Activated naive CD4-positive, alpha-beta T cell treated with anti-CD3 and anti-CD28 coated beads for 36 hours (primary cell): ENCODE data around the gene RINL. TPM values are rescaled to one million over a fixed set of nuclear protein-coding genes. Genes with fewer than 3 reads are reported as not detected.
A peak's percentile ranks its signal among the peaks of the same experiment; 100 is the strongest.
"Not testable (repeated sequence)": the region's sequence is repeated elsewhere in the genome, so short reads cannot be mapped to it uniquely, and the experiment has no call there.

Experiments
- CTCF ChIA-PET: fragments of 350-600 bp; sonication (Branson Sonifier 250); formaldehyde crosslinking; loops from one replicate; lab custom pipeline; 2021; ENCODE audit warnings: antibody characterized with exemption; lab: Charles Lee
- DNase-seq: peaks from one replicate; pipeline ENCODE4 v3.0.0-alpha.2; 2020
- H3K27ac Mint-ChIP-seq: one replicate; pipeline ENCODE4 v1.8.0; 2021; ENCODE audit warnings: mild to moderate bottlenecking, mixed read lengths
- H3K27me3 Mint-ChIP-seq: one replicate; pipeline ENCODE4 v1.8.0; 2021; ENCODE audit warnings: low read depth, mixed read lengths
- H3K36me3 Mint-ChIP-seq: one replicate; pipeline ENCODE4 v1.8.0; 2021; ENCODE audit warnings: low read depth, mixed read lengths
- H3K4me1 Mint-ChIP-seq: one replicate; pipeline ENCODE4 v1.8.0; 2021; ENCODE audit warnings: low read depth, mixed read lengths
- H3K4me3 Mint-ChIP-seq: one replicate; pipeline ENCODE4 v1.8.0; 2021; ENCODE audit warnings: mild to moderate bottlenecking, moderate library complexity, mixed read lengths
- H3K9me3 Mint-ChIP-seq: one replicate; pipeline ENCODE4 v1.8.0; 2021; ENCODE audit warnings: mixed read lengths
- intact Hi-C: fragments of 100-400 bp; cut with micrococcal nuclease; formaldehyde crosslinking; loops from one replicate; pipeline ENCODE4 v1.15.1; 2023
- total RNA-seq, 2 experiments: library from RNA; stranded (reverse); gene quantifications; one replicate each; pipeline ENCODE4 v1.2.3, GENCODE V29; 2021

RINL gene
- total RNA-seq, 2 experiments from 2014 or later = 107 to 117 TPM

DNA sequence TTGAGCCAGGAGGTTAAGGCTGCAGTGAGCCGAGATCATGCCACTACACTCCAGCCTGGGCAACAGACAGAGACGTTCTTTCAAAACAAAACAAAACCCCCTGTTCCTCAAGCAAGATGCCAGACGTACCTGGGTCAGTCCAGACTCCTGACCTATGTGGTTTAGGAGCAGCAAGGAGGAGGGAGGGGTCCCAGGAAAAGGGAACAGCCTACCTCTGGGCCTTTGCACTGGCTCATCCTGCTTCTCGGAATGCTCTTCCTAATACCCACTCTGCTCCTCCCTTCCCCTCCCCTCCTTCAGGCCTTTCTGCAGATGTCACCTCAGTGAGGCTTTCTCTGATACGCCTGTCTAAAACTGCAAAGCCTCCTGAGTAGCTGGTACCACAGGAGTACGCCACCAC is 9.5 kb downstream of the RINL start:
- Mint-ChIP-seq H3K9me3 (no peaks in the 10 kb centered on the region), H3K4me3 (peak overlapping the region; percentile 89), H3K36me3 (peaks cover 54% of the 10 kb centered on the region), H3K27ac (peak overlapping the region; percentile 89), H3K4me1 (peaks cover 49% of the 10 kb centered on the region), H3K27me3 (no peaks in the 10 kb centered on the region)
- intact Hi-C loops = no loop called here
- CTCF ChIA-PET = interaction anchor here (0.6 to 2.0 kb wide), 11 partner anchors 8 to 143 kb away, joined by 3 to 13 read pairs (median 5); partner anchors contain the start of genes NFKBIB, RINL and SIRT2
- DNase-seq = no peak

- Mint-ChIP-seq H3K27ac (no peak overlapping the region), H3K4me1 (peaks cover 49% of the 10 kb centered on the region), H3K27me3 (no peaks in the 10 kb centered on the region), H3K4me3 (no peak overlapping the region), H3K36me3 (peaks cover 48% of the 10 kb centered on the region), H3K9me3 (no peaks in the 10 kb centered on the region)
- intact Hi-C loops = no loop called here
- CTCF ChIA-PET = interaction anchor here (1.3 to 1.4 kb wide), 2 partner anchors 15 to 21 kb away, joined by 4 to 5 read pairs; no protein-coding TSS in a partner anchor
- DNase-seq = no peak
Measured at GRCh38 chr19:38867171-38867780, 10.8 kb downstream of the RINL start.

DNA sequence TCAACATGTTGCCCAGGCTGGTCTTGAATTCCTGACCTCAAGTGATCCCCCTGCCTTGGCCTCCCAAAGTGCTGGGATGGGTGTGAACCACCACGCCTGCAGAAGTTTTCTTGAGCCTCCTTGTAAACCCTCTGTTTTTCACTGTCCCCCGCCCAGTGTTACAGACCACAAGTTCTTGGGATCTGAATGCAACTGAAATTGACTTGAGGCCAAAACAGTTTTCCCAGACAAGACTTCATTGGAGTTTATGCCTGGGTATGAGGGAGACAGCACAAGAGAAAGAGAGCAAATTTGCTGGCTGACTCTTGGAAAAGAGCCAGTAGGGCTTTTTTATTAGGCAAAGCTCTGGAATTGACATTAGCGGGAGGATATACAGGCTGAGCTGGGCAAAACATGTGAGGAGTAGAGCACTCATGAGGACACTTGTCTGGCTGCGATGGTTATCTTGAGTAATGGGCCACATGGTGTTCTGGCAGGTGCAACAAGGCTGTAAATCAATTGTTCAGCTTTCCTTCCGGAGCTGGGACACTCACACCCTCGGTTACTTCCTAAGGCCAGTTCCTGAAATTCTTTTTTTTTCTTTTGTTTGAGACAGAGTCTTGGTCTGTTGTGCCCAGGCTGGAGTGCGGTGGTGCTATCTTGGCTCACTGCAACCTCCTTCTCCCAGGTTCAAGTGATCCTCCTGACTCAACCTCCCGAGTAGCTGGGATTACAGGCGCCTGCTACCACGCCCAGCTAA is 15.6 kb downstream of the RINL start:
- DNase-seq = no peak
- Mint-ChIP-seq H3K27me3 (no peaks in the 10 kb centered on the region), H3K9me3 (no peaks in the 10 kb centered on the region), H3K4me3 (no peak overlapping the region), H3K4me1 (peaks cover 37% of the 10 kb centered on the region), H3K27ac (no peak overlapping the region), H3K36me3 (peaks cover 16% of the 10 kb centered on the region)
- CTCF ChIA-PET = interaction anchor here (2.2 to 4.0 kb wide), 2 partner anchors 10 to 24 kb away, joined by 9 to 19 read pairs; no protein-coding TSS in a partner anchor
- intact Hi-C loops = no loop called here

DNA sequence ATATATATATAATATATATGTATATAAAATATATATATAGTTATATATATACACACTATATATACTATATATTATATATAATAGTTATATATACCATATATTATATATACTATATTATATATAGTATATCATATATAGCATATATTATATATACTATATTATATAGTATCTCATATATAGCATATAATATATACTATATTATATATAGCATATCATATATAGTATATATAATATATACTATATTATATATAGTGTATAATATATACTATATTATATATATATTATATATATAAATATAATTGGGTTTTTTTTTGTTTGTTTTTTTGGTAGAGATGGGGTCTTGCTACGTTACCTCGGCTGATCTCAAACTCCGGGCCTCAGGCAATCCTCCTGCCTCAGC is 16.7 kb downstream of the RINL start:
- H3K9me3 Mint-ChIP-seq = peaks cover 2% of the 10 kb centered on the region
- no peaks in the 10 kb centered on the region for H3K27me3 Mint-ChIP-seq
- H3K4me1 Mint-ChIP-seq = peaks cover 42% of the 10 kb centered on the region
- intact Hi-C loops = no loop called here
- no peak overlapping the region for H3K27ac Mint-ChIP-seq
- H3K36me3 Mint-ChIP-seq = peaks cover 14% of the 10 kb centered on the region
- H3K4me3 Mint-ChIP-seq = no peak overlapping the region
- no peak for DNase-seq
- CTCF ChIA-PET = interaction anchor here (0.6 to 4.0 kb wide), 4 partner anchors 8 to 467 kb away, joined by 3 to 19 read pairs (median 5); no protein-coding TSS in a partner anchor

DNA sequence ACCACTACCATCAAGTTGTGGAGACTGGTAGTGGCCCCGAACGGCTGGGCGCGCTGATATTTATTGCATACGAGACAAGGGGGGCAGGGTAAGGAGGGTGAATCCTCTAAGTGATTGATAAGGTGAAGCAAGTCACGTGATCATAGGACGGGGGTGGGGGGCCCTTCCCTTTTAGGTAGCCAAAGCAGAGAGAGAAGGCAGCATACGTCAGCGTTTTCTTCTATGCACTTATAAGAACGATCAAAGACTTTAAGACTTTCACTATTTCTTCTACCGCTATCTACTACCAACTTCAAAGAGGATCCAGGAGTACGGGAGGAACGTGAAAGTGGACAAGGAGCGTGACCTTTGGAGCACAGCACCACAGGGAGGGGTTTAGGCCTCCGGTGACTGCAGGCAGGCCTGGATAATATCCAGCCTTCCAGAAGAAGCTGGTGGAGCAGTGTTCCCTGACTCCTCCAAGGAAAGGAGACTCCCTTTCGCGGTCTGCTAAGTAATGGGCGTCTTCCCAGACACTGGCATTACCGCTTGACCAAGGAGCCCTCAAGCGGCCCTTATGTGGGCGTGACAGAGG is 18.4 kb downstream of the RINL start:
- H3K4me1 Mint-ChIP-seq = peaks cover 27% of the 10 kb centered on the region
- CTCF ChIA-PET, H3K9me3 Mint-ChIP-seq, H3K27me3 Mint-ChIP-seq, H3K27ac Mint-ChIP-seq, DNase-seq, H3K36me3 Mint-ChIP-seq, H3K4me3 Mint-ChIP-seq: not testable (repeated sequence)
- intact Hi-C loops = loop anchor here (10.0 kb wide), 1 partner anchor 485 kb away; the partner anchor contains the start of gene PSMD8

DNA sequence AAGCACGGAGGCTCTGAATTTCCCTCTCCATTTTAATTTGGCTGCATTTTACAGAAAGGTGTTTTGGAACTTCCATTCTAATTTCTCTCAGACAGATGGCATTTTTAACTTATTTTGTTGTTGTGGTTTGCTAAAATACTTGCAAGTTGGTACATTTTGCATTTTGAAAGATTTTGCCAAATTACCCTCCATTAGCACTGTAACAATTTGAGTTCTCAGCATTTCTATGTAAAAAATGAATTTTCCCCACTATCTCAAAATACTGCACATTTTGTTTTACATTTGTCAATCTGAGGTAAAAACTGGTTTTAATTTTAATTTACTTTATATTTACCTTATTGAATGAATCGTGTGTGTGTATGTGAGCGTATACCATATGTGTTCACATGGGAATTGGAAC is 21.3 kb downstream of the RINL start:
- CTCF ChIA-PET = interaction anchor here (2.0 kb wide), 1 partner anchor 12 kb away, joined by 12 read pairs; no protein-coding TSS in a partner anchor
- Mint-ChIP-seq H3K27me3 (no peaks in the 10 kb centered on the region), H3K4me1 (peaks cover 31% of the 10 kb centered on the region), H3K4me3 (peak overlapping the region; percentile 24), H3K27ac (no peak overlapping the region), H3K36me3 (peaks cover 5% of the 10 kb centered on the region), H3K9me3 (peaks cover 2% of the 10 kb centered on the region)
- DNase-seq = no peak
- intact Hi-C loops = loop anchor here (10.0 kb wide), 1 partner anchor 482 kb away; the partner anchor contains the start of gene PSMD8

DNA sequence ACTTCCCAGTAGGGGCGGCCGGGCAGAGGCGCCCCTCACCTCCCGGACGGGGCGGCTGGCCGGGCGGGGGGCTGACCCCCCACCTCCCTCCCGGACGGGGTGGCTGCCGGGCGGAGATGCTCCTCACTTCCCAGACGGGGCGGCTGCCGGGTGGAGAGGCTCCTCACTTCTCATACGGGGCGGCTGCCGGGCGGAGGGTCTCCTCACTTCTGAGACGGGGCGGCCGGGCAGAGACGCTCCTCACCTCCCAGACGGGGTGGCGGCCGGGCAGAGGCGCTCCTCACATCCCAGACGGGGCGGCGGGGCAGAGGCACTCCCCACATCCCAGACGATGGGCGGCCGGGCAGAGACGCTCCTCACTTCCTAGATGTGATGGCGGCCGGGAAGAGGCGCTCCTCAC is 22.3 kb downstream of the RINL start:
- H3K9me3 Mint-ChIP-seq, H3K27me3 Mint-ChIP-seq, H3K4me3 Mint-ChIP-seq, H3K36me3 Mint-ChIP-seq, DNase-seq, CTCF ChIA-PET, H3K27ac Mint-ChIP-seq: not testable (repeated sequence)
- H3K4me1 Mint-ChIP-seq = peaks cover 29% of the 10 kb centered on the region
- intact Hi-C loops = loop anchor here (10.0 kb wide), 1 partner anchor 481 kb away; the partner anchor contains the start of gene PSMD8

DNA sequence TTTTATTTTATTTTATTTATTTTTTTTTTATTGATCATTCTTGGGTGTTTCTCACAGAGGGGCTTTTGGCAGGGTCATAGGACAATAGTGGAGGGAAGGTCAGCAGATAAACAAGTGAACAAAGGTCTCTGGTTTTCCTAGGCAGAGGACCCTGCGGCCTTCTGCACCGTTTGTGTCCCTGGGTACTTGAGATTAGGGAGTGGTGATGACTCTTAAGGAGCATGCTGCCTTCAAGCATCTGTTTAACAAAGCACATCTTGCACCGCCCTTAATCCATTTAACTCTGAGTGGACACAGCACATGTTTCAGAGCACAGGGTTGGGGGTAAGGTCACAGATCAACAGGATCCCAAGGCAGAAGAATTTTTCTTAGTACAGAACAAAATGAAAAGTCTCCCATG is 23.1 kb downstream of the RINL start:
- H3K4me3 Mint-ChIP-seq, DNase-seq, H3K27ac Mint-ChIP-seq, CTCF ChIA-PET, H3K9me3 Mint-ChIP-seq, H3K27me3 Mint-ChIP-seq, H3K36me3 Mint-ChIP-seq: not testable (repeated sequence)
- peaks cover 29% of the 10 kb centered on the region for H3K4me1 Mint-ChIP-seq
- intact Hi-C loops = loop anchor here (5.0 to 10.0 kb wide), 3 partner anchors 480 to 593 kb away; partner anchors contain the start of genes GMFG, PSMD8 and SPINT2

DNA sequence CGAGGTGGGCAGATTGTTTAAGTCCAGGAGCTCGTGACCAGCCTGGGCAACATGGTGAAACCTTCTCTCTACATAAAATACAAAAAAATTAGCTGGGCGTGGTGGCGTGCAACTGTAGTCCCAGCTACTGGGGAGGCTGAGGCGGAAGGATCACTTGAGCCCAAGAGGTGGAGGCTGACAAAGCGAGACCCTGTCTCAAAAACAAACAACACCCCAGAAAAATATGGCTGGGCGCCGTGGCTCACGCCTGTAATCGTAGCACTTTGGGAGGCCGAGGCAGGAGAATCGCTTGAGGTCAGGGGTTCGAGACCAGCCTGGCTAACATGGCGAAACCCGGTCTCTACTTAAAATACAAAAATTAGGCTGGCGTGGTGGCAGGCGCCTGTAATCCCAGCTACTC is 24.9 kb downstream of the RINL start:
- Mint-ChIP-seq H3K4me1 (peaks cover 37% of the 10 kb centered on the region), H3K4me3 (peak overlapping the region; percentile 84), H3K27ac (peak overlapping the region; percentile 89), H3K36me3 (peaks cover 15% of the 10 kb centered on the region), H3K9me3 (peaks cover 2% of the 10 kb centered on the region), H3K27me3 (no peaks in the 10 kb centered on the region)
- intact Hi-C loops = loop anchor here (5.0 to 10.0 kb wide), 3 partner anchors 478 to 591 kb away; partner anchors contain the start of genes GMFG, PSMD8 and SPINT2
- DNase-seq = no peak
- CTCF ChIA-PET = interaction anchor here (1.1 to 2.4 kb wide), 4 partner anchors 10 to 18 kb away, joined by 3 to 13 read pairs (median 7); no protein-coding TSS in a partner anchor

GRCh38 chr19:38852231-38853044 is 25.6 kb downstream of the RINL start:
- H3K4me1 Mint-ChIP-seq = peaks cover 37% of the 10 kb centered on the region
- intact Hi-C loops = loop anchor here (5.0 to 10.0 kb wide), 3 partner anchors 478 to 590 kb away; partner anchors contain the start of genes GMFG, PSMD8 and SPINT2
- H3K27me3 Mint-ChIP-seq = no peaks in the 10 kb centered on the region
- peak; percentile 80 for DNase-seq
- H3K4me3 Mint-ChIP-seq = peak overlapping the region; percentile 84
- CTCF ChIA-PET = interaction anchor here (1.0 to 2.4 kb wide), 5 partner anchors 11 to 35 kb away, joined by 3 to 13 read pairs (median 5); no protein-coding TSS in a partner anchor
- H3K9me3 Mint-ChIP-seq = peaks cover 2% of the 10 kb centered on the region
- H3K36me3 Mint-ChIP-seq = peaks cover 22% of the 10 kb centered on the region
- H3K27ac Mint-ChIP-seq = peak overlapping the region; percentile 89

- Mint-ChIP-seq H3K27ac (peak overlapping the region; percentile 96), H3K27me3 (no peaks in the 10 kb centered on the region), H3K4me1 (peaks cover 38% of the 10 kb centered on the region), H3K9me3 (peaks cover 2% of the 10 kb centered on the region), H3K4me3 (peak overlapping the region; percentile 91), H3K36me3 (peaks cover 29% of the 10 kb centered on the region)
- CTCF ChIA-PET = interaction anchor here (0.7 to 2.4 kb wide), 4 partner anchors 15 to 36 kb away, joined by 3 to 13 read pairs (median 4); no protein-coding TSS in a partner anchor
- intact Hi-C loops = loop anchor here (2.0 to 10.0 kb wide), 4 partner anchors 477 to 589 kb away; partner anchors contain the start of genes GMFG, PSMD8 and SPINT2
- peak; percentile 92 for DNase-seq
Measured at GRCh38 chr19:38851622-38852230, 26.3 kb downstream of the RINL start.
